SU-DHL-6 (cell line): ENCODE measurements around the gene SKAP2.

ENCODE experiments used
- H2AFZ ChIP-seq: fragments of 200-600 bp; sonication (generic); 2 replicates; pipeline ENCODE4 v1.6.1; 2014; ENCODE audit warnings: low read depth, mild to moderate bottlenecking, moderate library complexity, mixed read lengths, antibody characterized with exemption, low read length; ENCODE audit not compliant: severe bottlenecking
- H3F3A ChIP-seq: fragments of 200-600 bp; shearing (Covaris generic); 2 replicates; pipeline ENCODE4 v1.6.0; 2016; ENCODE audit warnings: antibody characterized with exemption, mild to moderate bottlenecking; ENCODE audit not compliant: insufficient read depth
- H3K27ac ChIP-seq: fragments of 200-600 bp; sonication (generic); 2 replicates; pipeline ENCODE4 v1.5.1; 2016; ENCODE audit warnings: low read depth, mild to moderate bottlenecking, low read length, moderate library complexity, mixed read lengths
- H3K27me3 ChIP-seq: fragments of 200-600 bp; sonication (generic), shearing (Covaris generic); 2 replicates; pipeline ENCODE4 v1.6.0; 2014; ENCODE audit warnings: mild to moderate bottlenecking, low read length
- H3K36me3 ChIP-seq: fragments of 200-600 bp; sonication (generic); 2 replicates; pipeline ENCODE4 v1.6.1; 2014; ENCODE audit warnings: mild to moderate bottlenecking, low read length, mixed read lengths
- H3K4me2 ChIP-seq: fragments of 300-600, 200-600 bp; shearing (Covaris generic), sonication (generic); 2 replicates; pipeline ENCODE4 v1.6.0; 2014; ENCODE audit warnings: low read length, low read depth, mild to moderate bottlenecking; ENCODE audit not compliant: poor library complexity, severe bottlenecking
- H3K4me3 ChIP-seq: fragments of 200-600 bp; sonication (generic); 2 replicates; pipeline ENCODE4 v1.5.1; 2014; ENCODE audit warnings: antibody characterized with exemption, low read length, mild to moderate bottlenecking, mixed read lengths; ENCODE audit not compliant: insufficient read depth, poor library complexity, severe bottlenecking
- H3K79me2 ChIP-seq: fragments of 200-600 bp; sonication (generic); 2 replicates; pipeline ENCODE4 v1.6.1; 2014; ENCODE audit warnings: mild to moderate bottlenecking, low read length, moderate library complexity; ENCODE audit not compliant: insufficient read depth
- H3K9ac ChIP-seq: fragments of 200-600 bp; sonication (generic); 2 replicates; pipeline ENCODE4 v1.7.0; 2014; ENCODE audit warnings: mild to moderate bottlenecking, low read length
- H3K9me2 ChIP-seq: fragments of 200-600 bp; sonication (generic); replicated peaks from 2 replicates; pipeline ENCODE4 v1.6.1; 2014; ENCODE audit warnings: low read length; ENCODE audit not compliant: insufficient read depth
- H3K9me3 ChIP-seq: fragments of 200-600 bp; sonication (generic); 2 replicates; pipeline ENCODE4 v1.6.1; 2014; ENCODE audit warnings: low read length, mixed read lengths; ENCODE audit not compliant: insufficient read depth
- H4K20me1 ChIP-seq: fragments of 200-600 bp; sonication (generic); 2 replicates; pipeline ENCODE4 v1.6.1; 2014; ENCODE audit warnings: low read depth, mild to moderate bottlenecking, antibody characterized with exemption, low read length, moderate library complexity, mixed read lengths
- EZH2phosphoT487 ChIP-seq: fragments of 200-600 bp; sonication (generic), shearing (Covaris generic); conservative IDR thresholded peaks from 2 replicates; pipeline ENCODE4 v1.6.1; 2018; ENCODE audit warnings: mild to moderate bottlenecking, antibody characterized with exemption, low read length, moderate library complexity, mixed read lengths
- TF ChIP-seq, protein P1 (sequence below): fragments of 200-600 bp; sonication (generic); IDR thresholded peaks from one replicate; pipeline ENCODE4 v1.5.1; 2017; ENCODE audit warnings: antibody characterized with exemption, mild to moderate bottlenecking, low read length, moderate library complexity; ENCODE audit not compliant: insufficient read depth, poor library complexity, severe bottlenecking

Gene SKAP2

DNA sequence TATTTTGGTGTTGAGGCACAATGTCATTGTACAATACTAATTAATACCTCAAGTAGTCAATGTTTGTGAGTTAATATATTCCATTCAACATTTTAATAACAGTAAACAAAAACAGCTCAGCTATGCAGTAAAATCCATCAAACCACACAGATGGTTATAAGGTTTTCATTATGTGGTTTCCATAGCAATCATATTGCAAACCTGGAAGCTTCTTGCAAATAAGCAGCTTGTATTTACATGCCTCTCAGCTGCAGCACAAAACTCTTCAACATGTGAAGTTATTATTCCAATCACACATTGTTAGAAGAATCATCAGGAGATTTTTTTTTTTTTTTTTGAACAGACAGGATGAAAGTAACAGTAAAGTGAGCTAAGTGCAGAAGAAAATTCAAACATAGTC lies 170.2 kb downstream of the SKAP2 start:
- Histone ChIP-seq H3K9ac (no peak overlapping the region), H4K20me1 (no peaks in the 10 kb centered on the region; the same call in 1 of the 2 replicates), H3K9me3 (no peaks in the 10 kb centered on the region), H3K4me2 (no peak overlapping the region), H3K79me2 (no peaks in the 10 kb centered on the region), H2AFZ (no peak overlapping the region), H3K27ac (no peak overlapping the region), H3K4me3 (no peak overlapping the region), H3K36me3 (no peaks in the 10 kb centered on the region), H3K27me3 (no peaks in the 10 kb centered on the region), H3K9me2 (no peaks in the 10 kb centered on the region), H3F3A (no peaks in the 10 kb centered on the region)
- no peak for TF ChIP-seq EZH2phosphoT487
- TF ChIP-seq, protein P1, sequence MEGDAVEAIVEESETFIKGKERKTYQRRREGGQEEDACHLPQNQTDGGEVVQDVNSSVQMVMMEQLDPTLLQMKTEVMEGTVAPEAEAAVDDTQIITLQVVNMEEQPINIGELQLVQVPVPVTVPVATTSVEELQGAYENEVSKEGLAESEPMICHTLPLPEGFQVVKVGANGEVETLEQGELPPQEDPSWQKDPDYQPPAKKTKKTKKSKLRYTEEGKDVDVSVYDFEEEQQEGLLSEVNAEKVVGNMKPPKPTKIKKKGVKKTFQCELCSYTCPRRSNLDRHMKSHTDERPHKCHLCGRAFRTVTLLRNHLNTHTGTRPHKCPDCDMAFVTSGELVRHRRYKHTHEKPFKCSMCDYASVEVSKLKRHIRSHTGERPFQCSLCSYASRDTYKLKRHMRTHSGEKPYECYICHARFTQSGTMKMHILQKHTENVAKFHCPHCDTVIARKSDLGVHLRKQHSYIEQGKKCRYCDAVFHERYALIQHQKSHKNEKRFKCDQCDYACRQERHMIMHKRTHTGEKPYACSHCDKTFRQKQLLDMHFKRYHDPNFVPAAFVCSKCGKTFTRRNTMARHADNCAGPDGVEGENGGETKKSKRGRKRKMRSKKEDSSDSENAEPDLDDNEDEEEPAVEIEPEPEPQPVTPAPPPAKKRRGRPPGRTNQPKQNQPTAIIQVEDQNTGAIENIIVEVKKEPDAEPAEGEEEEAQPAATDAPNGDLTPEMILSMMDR: no peak

DNA sequence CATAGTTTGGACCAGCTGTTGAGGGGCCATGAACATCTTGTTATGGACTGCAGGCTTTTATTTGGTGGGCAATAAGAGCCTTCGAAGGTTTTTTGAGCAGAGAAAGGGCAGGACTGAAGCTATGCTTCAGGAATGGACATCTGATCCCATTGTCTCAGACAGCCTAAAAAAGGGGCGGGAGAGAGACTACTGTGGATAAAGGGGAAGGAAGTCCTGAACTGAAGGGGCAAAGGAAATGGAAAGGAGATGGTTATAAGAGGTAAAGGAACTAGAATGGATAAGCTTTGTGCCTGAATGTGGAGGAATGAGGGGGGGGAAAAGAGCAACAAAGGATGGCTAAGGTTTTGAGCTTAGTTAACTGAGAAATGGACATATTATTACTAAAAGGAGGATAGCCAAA lies 172.5 kb downstream of the SKAP2 start:
- H3K27me3 ChIP-seq: no peaks in the 10 kb centered on the region
- TF ChIP-seq, protein P1: no peak
- no peak for TF ChIP-seq EZH2phosphoT487
- no peaks in the 10 kb centered on the region for H3F3A ChIP-seq
- no peak overlapping the region for H3K27ac ChIP-seq
- no peak overlapping the region for H3K4me3 ChIP-seq
- no peak overlapping the region for H2AFZ ChIP-seq
- no peak overlapping the region for H3K4me2 ChIP-seq
- H3K9me3 ChIP-seq: no peaks in the 10 kb centered on the region
- no peaks in the 10 kb centered on the region for H4K20me1 ChIP-seq
- no peak overlapping the region for H3K9ac ChIP-seq
- H3K9me2 ChIP-seq: no peaks in the 10 kb centered on the region
- no peaks in the 10 kb centered on the region; the same call in 1 of the 2 replicates for H3K36me3 ChIP-seq
- no peaks in the 10 kb centered on the region for H3K79me2 ChIP-seq

DNA sequence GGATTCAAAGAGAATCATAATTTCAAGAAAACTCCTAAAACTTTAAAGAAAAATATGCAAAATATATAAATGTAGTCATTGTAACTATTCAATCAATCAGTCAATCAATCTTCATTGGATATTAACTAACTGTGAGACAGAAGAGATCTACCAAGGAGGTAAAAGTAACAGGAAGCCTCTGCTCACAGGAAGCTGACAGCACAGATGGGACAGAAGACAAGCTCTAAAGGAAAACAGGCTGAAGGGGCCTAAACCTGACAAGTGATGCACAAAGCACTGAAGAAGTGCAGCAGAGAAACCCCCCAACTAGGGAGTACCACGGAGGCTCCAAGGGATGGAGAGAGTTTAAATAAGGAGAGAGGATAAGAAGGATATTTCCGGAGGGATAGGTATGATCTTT lies 173.0 kb downstream of the SKAP2 start:
- H3K9ac ChIP-seq: no peak overlapping the region
- no peak overlapping the region for H3K27ac ChIP-seq
- H3K27me3 ChIP-seq: no peaks in the 10 kb centered on the region
- no peak overlapping the region for H2AFZ ChIP-seq
- no peaks in the 10 kb centered on the region for H3K9me3 ChIP-seq
- no peaks in the 10 kb centered on the region; the same call in 1 of the 2 replicates for H3K36me3 ChIP-seq
- no peaks in the 10 kb centered on the region for H3K79me2 ChIP-seq
- no peak overlapping the region for H3K4me2 ChIP-seq
- TF ChIP-seq, protein P1: no peak
- no peak overlapping the region for H3K4me3 ChIP-seq
- no peaks in the 10 kb centered on the region for H3F3A ChIP-seq
- no peaks in the 10 kb centered on the region for H3K9me2 ChIP-seq
- H4K20me1 ChIP-seq: no peaks in the 10 kb centered on the region
